Neural progenitor cell (in vitro differentiated cells): Measurements from ENCODE around the gene SLC29A1. TPM values are rescaled to one million over a fixed set of nuclear protein-coding genes. Genes with fewer than 3 reads are reported as not detected.

ENCODE experiments used
- DNase-seq: peaks from one replicate; pipeline ENCODE4 v3.0.0-alpha.2; 2016; ENCODE audit warnings: low spot score
- H2AFZ ChIP-seq: fragments of 200-600 bp; sonication (generic); replicated peaks from 2 replicates; pipeline ENCODE4 v1.6.1; 2016; ENCODE audit warnings: antibody characterized with exemption
- H3F3A ChIP-seq: fragments of 200-600 bp; sonication (generic); 2 replicates; pipeline ENCODE4 v1.6.1; 2016; ENCODE audit warnings: antibody characterized with exemption, low read depth
- H3K27ac ChIP-seq: fragments of 200-600 bp; sonication (generic); 2 replicates; pipeline ENCODE4 v1.5.1; 2016; ENCODE audit warnings: mild to moderate bottlenecking
- H3K27me3 ChIP-seq: fragments of 200-600 bp; sonication (generic); 2 replicates; pipeline ENCODE4 v1.6.1; 2016; ENCODE audit warnings: mild to moderate bottlenecking, moderate library complexity
- H3K36me3 ChIP-seq: fragments of 200-600 bp; sonication (generic); 2 replicates; pipeline ENCODE4 v1.5.1; 2016
- H3K4me1 ChIP-seq: fragments of 200-600 bp; sonication (generic); 2 replicates; pipeline ENCODE4 v1.6.1; 2016; ENCODE audit warnings: mixed run types
- H3K4me2 ChIP-seq: fragments of 200-600 bp; sonication (generic); 2 replicates; pipeline ENCODE4 v1.6.1; 2016
- H3K4me3 ChIP-seq: fragments of 200-600 bp; sonication (generic); 2 replicates; pipeline ENCODE4 v1.5.1; 2016
- H3K79me2 ChIP-seq: fragments of 200-600 bp; sonication (generic); 2 replicates; pipeline ENCODE4 v1.6.1; 2016; ENCODE audit warnings: low read depth
- H3K9ac ChIP-seq: fragments of 200-600 bp; sonication (generic); 2 replicates; pipeline ENCODE4 v1.6.1; 2016
- H3K9me3 ChIP-seq: fragments of 200-600 bp; sonication (generic); 2 replicates; pipeline ENCODE4 v1.5.1; 2016; ENCODE audit warnings: low read depth
- H4K20me1 ChIP-seq: fragments of 200-600 bp; sonication (generic); 2 replicates; pipeline ENCODE4 v1.6.1; 2016; ENCODE audit warnings: low read depth
- H3K27ac Mint-ChIP-seq: 3 replicates; pipeline ENCODE4 v1.8.0; 2021; ENCODE audit warnings: mixed read lengths
- H3K27me3 Mint-ChIP-seq: 2 replicates; pipeline ENCODE4 v1.8.0; 2022; ENCODE audit warnings: low read depth, mild to moderate bottlenecking, inconsistent platforms, moderate library complexity, mixed read lengths; ENCODE audit not compliant: insufficient read depth
- H3K36me3 Mint-ChIP-seq: 3 replicates; pipeline ENCODE4 v1.8.0; 2021; ENCODE audit warnings: mixed read lengths
- H3K4me1 Mint-ChIP-seq: 3 replicates; pipeline ENCODE4 v1.8.0; 2021; ENCODE audit warnings: mixed read lengths
- H3K4me3 Mint-ChIP-seq: 3 replicates; pipeline ENCODE4 v1.8.0; 2021; ENCODE audit warnings: mild to moderate bottlenecking, moderate library complexity, mixed read lengths
- H3K9me3 Mint-ChIP-seq: 3 replicates; pipeline ENCODE4 v1.8.0; 2020; ENCODE audit warnings: mixed read lengths
- CTCF ChIP-seq: fragments of 200-600 bp; sonication (generic); IDR thresholded peaks from 2 replicates; pipeline ENCODE4 v1.5.1; 2017; ENCODE audit warnings: antibody characterized with exemption, mild to moderate bottlenecking
- EZH2 ChIP-seq: fragments of 200-600 bp; sonication (generic); IDR thresholded peaks from 2 replicates; pipeline ENCODE4 v1.6.1; 2017; ENCODE audit warnings: antibody characterized with exemption, mild to moderate bottlenecking, moderate library complexity
- EZH2phosphoT487 ChIP-seq: fragments of 200-600 bp; sonication (generic); IDR thresholded peaks from 2 replicates; pipeline ENCODE4 v1.6.1; 2017; ENCODE audit warnings: antibody characterized with exemption
- total RNA-seq: library from RNA; depleted of rRNA; stranded (reverse); fragments of >200 nt; gene quantifications from 2 replicates; pipeline ENCODE4 v1.2.3, GENCODE V29; 2015; ENCODE audit warnings: low replicate concordance

SLC29A1 gene
- 34.8 and 69.7 TPM in 2 replicates for total RNA-seq

- H3K79me2 ChIP-seq, result peaks cover 31% of the 10 kb centered on the region
- no peak within 1 kb of the TSS for H3K27ac ChIP-seq
- Mint-ChIP-seq H3K27ac (peak within 1 kb of the TSS; percentile 34), H3K4me1 (peaks cover 59% of the 10 kb centered on the region), H3K9me3 (no peaks in the 10 kb centered on the region), H3K27me3 (peaks cover 4% of the 10 kb centered on the region), H3K4me3 (peak within 1 kb of the TSS; percentile 92), H3K36me3 (peaks cover 3% of the 10 kb centered on the region)
- H4K20me1 ChIP-seq, result peaks cover 41% of the 10 kb centered on the region
- no peaks in the 10 kb centered on the region for H3K9me3 ChIP-seq
- H3K4me3 ChIP-seq, result peak within 1 kb of the TSS; percentile 57
- H2AFZ ChIP-seq, result peak within 1 kb of the TSS; percentile 64
- peak within 1 kb of the TSS; percentile 86 for H3K4me2 ChIP-seq
- H3K4me1 ChIP-seq, result peaks cover 56% of the 10 kb centered on the region
- peak; percentile 89 for DNase-seq
- H3K36me3 ChIP-seq, result no peaks in the 10 kb centered on the region
- peaks cover 3% of the 10 kb centered on the region for H3K27me3 ChIP-seq
- peak; percentile 47 for TF ChIP-seq CTCF
- no peak for TF ChIP-seq EZH2
- TF ChIP-seq EZH2phosphoT487, result no peak
- H3K9ac ChIP-seq, result no peak within 1 kb of the TSS
- H3F3A ChIP-seq, result peaks cover 57% of the 10 kb centered on the region
Observed at GRCh38 chr6:44223319-44224028, at the start of gene SLC29A1. SLC29A1 (plus strand) TSS chr6:44223595; CDS start chr6:44227314, 3,719 bp downstream.

GRCh38 chr6:44176130-44176761 is 47.1 kb upstream of the SLC29A1 start:
- no peak overlapping the region for H3K9ac ChIP-seq
- H2AFZ ChIP-seq, result no peak overlapping the region
- TF ChIP-seq EZH2phosphoT487, result no peak
- no peak for TF ChIP-seq EZH2
- TF ChIP-seq CTCF, result no peak

GRCh38 chr6:44176762-44177509 is 46.5 kb upstream of the SLC29A1 start:
- H3K79me2 ChIP-seq, result no peaks in the 10 kb centered on the region
- H3F3A ChIP-seq, result peaks cover 3% of the 10 kb centered on the region
- H3K4me2 ChIP-seq, result no peak overlapping the region
- no peaks in the 10 kb centered on the region for H3K9me3 ChIP-seq
- H3K36me3 Mint-ChIP-seq, result no peaks in the 10 kb centered on the region
- peak overlapping the region; percentile 44 for H3K4me3 Mint-ChIP-seq
- no peaks in the 10 kb centered on the region for H3K27me3 ChIP-seq
- DNase-seq, result no peak
- H3K27me3 Mint-ChIP-seq, result peaks cover 15% of the 10 kb centered on the region
- no peaks in the 10 kb centered on the region for H3K36me3 ChIP-seq
- H3K27ac Mint-ChIP-seq, result no peak overlapping the region
- H3K9me3 Mint-ChIP-seq, result no peaks in the 10 kb centered on the region
- H4K20me1 ChIP-seq, result no peaks in the 10 kb centered on the region
- H2AFZ ChIP-seq, result no peak overlapping the region
- TF ChIP-seq EZH2 (no peak), CTCF (no peak)
- H3K27ac ChIP-seq, result no peak overlapping the region
- peaks cover 13% of the 10 kb centered on the region for H3K4me1 Mint-ChIP-seq
- H3K9ac ChIP-seq, result no peak overlapping the region
- H3K4me3 ChIP-seq, result no peak overlapping the region
- H3K4me1 ChIP-seq, result no peaks in the 10 kb centered on the region

More at GRCh38 chr6:44176130-44176761, 47.1 kb upstream of the SLC29A1 start:
- Histone ChIP-seq H3K4me2 (no peak overlapping the region), H3K4me3 (no peak overlapping the region), H4K20me1 (no peaks in the 10 kb centered on the region), H3F3A (peaks cover 3% of the 10 kb centered on the region), H3K9me3 (no peaks in the 10 kb centered on the region), H3K79me2 (no peaks in the 10 kb centered on the region), H3K27ac (no peak overlapping the region), H3K36me3 (no peaks in the 10 kb centered on the region), H3K4me1 (no peaks in the 10 kb centered on the region), H3K27me3 (no peaks in the 10 kb centered on the region)
- peaks cover 15% of the 10 kb centered on the region for H3K27me3 Mint-ChIP-seq
- H3K4me3 Mint-ChIP-seq, result no peak overlapping the region
- DNase-seq, result no peak
- no peaks in the 10 kb centered on the region for H3K36me3 Mint-ChIP-seq
- no peak overlapping the region for H3K27ac Mint-ChIP-seq
- H3K4me1 Mint-ChIP-seq, result peaks cover 13% of the 10 kb centered on the region
- no peaks in the 10 kb centered on the region for H3K9me3 Mint-ChIP-seq
